HEK293T (cell line): ENCODE results near the gene APOL3.

Source experiments
- BHLHE40 ChIP-seq: fragments of 450-650 bp; IDR thresholded peaks from 2 replicates; pipeline ENCODE4 v1.6.1; 2016; ENCODE audit warnings: mild to moderate bottlenecking, moderate library complexity, borderline replicate concordance
- FOXK2 ChIP-seq: fragments of 450-650 bp; IDR thresholded peaks from 2 replicates; pipeline ENCODE4 v1.6.1; 2016; ENCODE audit warnings: mild to moderate bottlenecking
- FOXM1 ChIP-seq: fragments of 450-650 bp; IDR thresholded peaks from 2 replicates; pipeline ENCODE4 v1.6.1; 2017; ENCODE audit warnings: mild to moderate bottlenecking, borderline replicate concordance
- L3MBTL2 ChIP-seq: fragments of 450-650 bp; conservative IDR thresholded peaks from 2 replicates; pipeline ENCODE4 v1.6.1; 2016; ENCODE audit warnings: mild to moderate bottlenecking
- SUZ12 ChIP-seq: fragments of 450-650 bp; IDR thresholded peaks from 2 replicates; pipeline ENCODE4 v1.6.1; 2016; ENCODE audit warnings: mild to moderate bottlenecking
- TARDBP ChIP-seq: fragments of 450-650 bp; IDR thresholded peaks from 2 replicates; pipeline ENCODE4 v1.6.1; 2016

GRCh38 chr22:36104988-36105387 is 55.6 kb downstream of the APOL3 start:
- no peak for TF ChIP-seq FOXM1
- TF ChIP-seq SUZ12: no peak
- no peak for TF ChIP-seq TARDBP
- no peak for TF ChIP-seq FOXK2
- TF ChIP-seq L3MBTL2: no peak
- no peak for TF ChIP-seq BHLHE40
